Measurements from ENCODE around the gene HSD17B8. TPM values are rescaled to one million over a fixed set of nuclear protein-coding genes. Genes with fewer than 3 reads are reported as not detected.

HSD17B8 gene
- total and polyA plus RNA-seq, 2 experiments from 2014 or later = 4.3 to 8.9 TPM

GRCh38 chr6:33168284-33168601 is 36.2 kb upstream of the HSD17B8 start:
- H3K27ac Mint-ChIP-seq = no peak overlapping the region
- Histone ChIP-seq H3F3A (replicated peaks; ENCODE audit: low read depth) (no peaks in the 10 kb centered on the region), H3K4me1 (ENCODE audit: insufficient read depth) (no peaks in the 10 kb centered on the region; the same call in 1 of the 2 replicates), H3K4me3 (no peak overlapping the region), H3K27me3 (ENCODE audit: insufficient read depth) (no peaks in the 10 kb centered on the region), H3K27ac (ENCODE audit: low read depth) (no peak overlapping the region), H3K4me2 (no peak overlapping the region), H4K20me1 (replicated peaks; ENCODE audit: insufficient read depth) (no peaks in the 10 kb centered on the region), H2AFZ (no peak overlapping the region), H3K79me2 (replicated peaks; ENCODE audit: insufficient read depth) (no peaks in the 10 kb centered on the region), H3K36me3 (ENCODE audit: insufficient read depth) (no peaks in the 10 kb centered on the region), H3K9me2 (ENCODE audit: insufficient read depth) (no peaks in the 10 kb centered on the region)
- no peak for TF ChIP-seq NANOG (IDR thresholded peaks at IDR 0.05; ENCODE audit: borderline replicate concordance)
- DNase-seq (ENCODE audit: low spot score) (no peak), ATAC-seq (no peak)
- H3K9me3 Mint-ChIP-seq = no peaks in the 10 kb centered on the region; the same call in 1 of the 3 replicates
- H3K36me3 Mint-ChIP-seq (ENCODE audit: low read depth) = no peaks in the 10 kb centered on the region
- no peak overlapping the region for H3K4me3 Mint-ChIP-seq
- peaks cover 13% of the 10 kb centered on the region for H3K27me3 Mint-ChIP-seq (ENCODE audit: insufficient read depth, low read depth, poor library complexity)
- peaks cover 9% of the 10 kb centered on the region; the same call in 2 of the 3 replicates for H3K4me1 Mint-ChIP-seq

- no peaks in the 10 kb centered on the region for H4K20me1 ChIP-seq (replicated peaks; ENCODE audit: insufficient read depth)
- TF ChIP-seq JUNB (IDR thresholded peaks at IDR 0.05; ENCODE audit: unreplicated experiment) (no peak), REST (IDR thresholded peaks at IDR 0.05; ENCODE audit: unreplicated experiment) (no peak), EZH2phosphoT487 (IDR thresholded peaks at IDR 0.05; ENCODE audit: unreplicated experiment) (no peak), ETS1 (IDR thresholded peaks at IDR 0.05) (no peak), EZH2 (IDR thresholded peaks at IDR 0.05; ENCODE audit: low read depth, unreplicated experiment) (no peak), CREB1 (CRISPR knock-in tag; IDR thresholded peaks at IDR 0.05; ENCODE audit: low read depth) (no peak), POLR2AphosphoS5 (IDR thresholded peaks at IDR 0.05; ENCODE audit: low read depth) (no peak), ZNF331 (CRISPR knock-in tag; IDR thresholded peaks at IDR 0.05; ENCODE audit: low read depth) (no peak), ZNF462 (CRISPR knock-in tag; IDR thresholded peaks at IDR 0.05) (no peak), STAT1 (IDR thresholded peaks at IDR 0.05; ENCODE audit: unreplicated experiment) (no peak)
- peaks cover 10% of the 10 kb centered on the region for H3K27me3 Mint-ChIP-seq (ENCODE audit: insufficient read depth, low read depth, poor library complexity)
- peaks cover 9% of the 10 kb centered on the region; the same call in 2 of the 3 replicates for H3K4me1 Mint-ChIP-seq
- no peaks in the 10 kb centered on the region for H3K27me3 ChIP-seq (ENCODE audit: insufficient read depth)
- ATAC-seq (no peak), DNase-seq (ENCODE audit: low spot score) (no peak)
- no peak overlapping the region for H3K4me3 Mint-ChIP-seq
- H3K4me2 ChIP-seq = no peak overlapping the region
- no peaks in the 10 kb centered on the region; the same call in 1 of the 3 replicates for H3K9me3 Mint-ChIP-seq
- H3F3A ChIP-seq (replicated peaks; ENCODE audit: low read depth) = no peaks in the 10 kb centered on the region
- H3K36me3 ChIP-seq (ENCODE audit: insufficient read depth) = no peaks in the 10 kb centered on the region
- no peaks in the 10 kb centered on the region; the same call in 1 of the 2 replicates for H3K4me1 ChIP-seq (ENCODE audit: insufficient read depth)
- H3K27ac Mint-ChIP-seq = no peak overlapping the region
- H3K79me2 ChIP-seq (replicated peaks; ENCODE audit: insufficient read depth) = no peaks in the 10 kb centered on the region
- H3K4me3 ChIP-seq = no peak overlapping the region
- no peak overlapping the region for H2AFZ ChIP-seq
- H3K36me3 Mint-ChIP-seq (ENCODE audit: low read depth) = no peaks in the 10 kb centered on the region
- H3K9me2 ChIP-seq (ENCODE audit: insufficient read depth) = no peaks in the 10 kb centered on the region
- H3K27ac ChIP-seq (ENCODE audit: low read depth) = no peak overlapping the region
These were observed 35.8 kb upstream of the HSD17B8 start for GRCh38 chr6:33168639-33169038.

Data from GM23338 (cell line).